ENCODE data around the gene PNLIPRP2.

GRCh38 chr10:116632596-116633215 is 12.0 kb downstream of the PNLIPRP2 start:
- TF ChIP-seq CTCF (conservative IDR thresholded peaks at IDR 0.05 in 1 of 2, IDR thresholded peaks at IDR 0.05 in 1 of 2; ENCODE audit: extremely low read depth in 1 of 2, insufficient read depth in 1 of 2, low read depth in 1 of 2, low read length in 2 of 2) (no peak), EZH2 (IDR thresholded peaks at IDR 0.05; ENCODE audit: borderline replicate concordance, low read length) (no peak)

All from mammary epithelial cell (primary cell).